HG02885 (cell line): ENCODE data around the gene NMT1.
A peak's percentile ranks its signal among the peaks of the same experiment; 100 is the strongest.

ENCODE experiments used
- ATAC-seq: cut with Tn5 transposase; IDR thresholded peaks from one replicate; pipeline ENCODE4 v1.9.1; 2021; ENCODE audit warnings: mild to moderate bottlenecking; ENCODE audit not compliant: unreplicated experiment, poor library complexity

Gene NMT1

DNA sequence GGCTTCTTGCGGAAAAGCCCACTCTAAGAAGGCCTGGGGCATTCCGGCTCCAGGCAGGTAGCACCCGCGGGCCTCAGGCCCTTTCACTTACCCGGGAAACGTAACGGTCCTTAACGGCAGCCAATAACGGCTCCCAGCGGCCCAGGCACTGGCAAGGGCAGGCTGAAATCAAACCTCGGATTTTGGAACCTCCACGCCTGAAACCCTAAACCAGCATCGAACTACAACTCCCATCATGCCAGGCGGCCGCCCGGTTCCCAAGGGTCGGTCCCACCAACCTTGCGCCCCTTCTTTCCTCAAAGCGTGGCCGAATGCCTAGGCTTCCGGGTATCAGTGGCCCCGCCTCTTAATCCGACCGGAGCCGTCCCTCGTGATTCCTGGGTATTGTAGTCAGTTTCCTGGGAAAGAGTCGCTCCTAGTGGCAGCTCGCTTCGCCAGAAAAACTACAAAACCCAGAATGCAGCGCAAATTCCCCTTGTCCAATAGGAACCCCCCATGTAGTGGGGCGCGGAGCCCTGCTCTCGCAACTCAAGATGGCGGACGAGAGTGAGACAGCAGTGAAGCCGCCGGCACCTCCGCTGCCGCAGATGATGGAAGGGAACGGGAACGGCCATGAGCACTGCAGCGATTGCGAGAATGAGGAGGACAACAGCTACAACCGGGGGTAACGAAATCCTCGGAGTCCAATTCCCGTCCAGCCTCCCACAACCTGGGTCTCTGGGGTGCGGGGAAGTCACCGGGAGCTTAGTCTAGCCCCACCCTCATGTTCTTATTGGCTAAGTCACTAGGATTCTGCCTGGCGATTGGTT is at the start of gene NMT1:
NMT1 (plus strand) TSS at position 521 of the 809 bp plus-strand sequence; CDS start at position 534, 13 bp downstream.
- ATAC-seq = peak; percentile 86

DNA sequence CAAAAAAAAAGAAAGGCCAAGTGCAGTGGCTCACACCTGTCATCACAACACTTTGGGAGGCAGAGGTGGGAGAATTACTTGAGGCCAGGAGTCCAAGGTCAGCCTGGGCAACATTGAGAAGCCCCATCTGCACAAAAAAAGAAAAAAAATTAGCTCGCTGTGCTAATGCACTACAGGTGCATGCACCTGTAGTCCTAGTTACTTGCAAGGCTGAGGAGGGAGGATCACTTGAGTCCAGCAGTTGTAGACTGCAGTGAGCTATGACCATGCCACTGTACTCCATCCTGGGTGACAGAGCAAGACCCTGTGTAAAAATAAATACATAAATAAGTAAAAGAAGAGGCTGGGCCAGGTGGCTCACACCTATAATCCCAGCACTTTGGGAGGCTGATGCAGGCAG is 49.4 kb upstream of the NMT1 start:
- ATAC-seq = no peak

DNA sequence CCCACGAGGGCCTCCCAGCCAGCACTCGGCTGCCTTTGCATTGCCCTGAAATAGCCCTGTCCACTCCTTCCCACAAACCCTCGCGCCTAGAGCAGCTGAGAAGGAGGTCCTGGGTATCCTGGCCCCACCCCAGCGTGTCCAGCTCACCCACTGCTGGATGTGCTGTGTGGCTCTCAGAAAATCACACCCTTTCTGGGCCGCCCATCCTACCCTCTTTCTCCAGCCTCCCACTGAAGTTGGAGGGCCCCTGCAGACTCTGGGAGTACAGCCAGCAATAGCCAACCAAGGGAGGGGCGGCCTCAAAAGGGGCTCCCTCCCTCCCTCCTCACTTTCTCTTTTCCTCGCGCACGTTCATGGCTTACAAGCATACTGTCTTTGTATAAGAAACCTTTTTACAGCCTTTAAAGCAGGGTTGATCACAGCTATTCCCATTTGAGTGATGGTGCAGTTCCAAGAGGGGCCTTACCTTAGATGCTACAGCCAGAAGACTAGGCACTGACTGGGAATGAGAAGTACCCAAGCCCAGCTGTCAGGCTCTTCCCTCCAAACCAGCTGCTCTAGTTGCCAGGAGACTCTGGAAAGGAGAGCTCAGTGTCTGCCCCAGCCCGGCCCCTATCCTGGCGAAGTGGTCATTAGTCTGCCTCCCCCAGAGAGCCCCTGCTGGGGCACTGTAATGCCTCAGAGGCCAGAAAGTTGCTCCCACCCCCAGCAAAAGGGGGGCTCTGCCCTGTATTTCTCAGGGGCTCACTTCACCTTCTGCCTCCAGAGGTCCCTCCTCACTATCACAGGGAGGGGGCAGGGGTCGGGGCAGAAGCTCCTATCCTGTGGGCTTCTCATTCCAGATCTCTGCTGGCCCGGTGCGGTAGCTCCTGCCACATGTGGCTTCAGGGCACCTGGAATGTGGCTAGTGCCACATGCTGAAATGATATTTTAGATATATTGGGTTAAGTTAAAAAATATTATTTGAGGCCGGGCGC is 47.8 kb upstream of the NMT1 start:
- ATAC-seq = no peak

DNA sequence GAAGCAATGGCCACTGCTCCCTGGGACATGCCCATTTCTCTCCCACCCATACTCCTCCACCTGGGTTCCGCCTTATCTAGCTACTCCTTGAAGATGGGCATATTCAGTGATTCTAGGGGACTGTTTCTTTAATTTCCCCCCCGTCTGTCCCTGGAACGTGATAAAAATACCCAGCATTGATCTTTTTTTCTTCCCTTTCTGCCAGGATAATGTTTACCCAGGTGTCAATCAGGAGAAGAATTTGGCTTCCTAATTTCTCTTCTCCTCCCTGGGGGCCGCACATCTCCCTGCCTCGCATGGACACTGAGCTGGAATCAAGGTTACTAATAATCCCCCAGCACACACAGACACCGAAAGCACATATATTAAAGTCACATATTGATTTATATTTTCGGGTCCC is 44.9 kb upstream of the NMT1 start:
- no peak for ATAC-seq

DNA sequence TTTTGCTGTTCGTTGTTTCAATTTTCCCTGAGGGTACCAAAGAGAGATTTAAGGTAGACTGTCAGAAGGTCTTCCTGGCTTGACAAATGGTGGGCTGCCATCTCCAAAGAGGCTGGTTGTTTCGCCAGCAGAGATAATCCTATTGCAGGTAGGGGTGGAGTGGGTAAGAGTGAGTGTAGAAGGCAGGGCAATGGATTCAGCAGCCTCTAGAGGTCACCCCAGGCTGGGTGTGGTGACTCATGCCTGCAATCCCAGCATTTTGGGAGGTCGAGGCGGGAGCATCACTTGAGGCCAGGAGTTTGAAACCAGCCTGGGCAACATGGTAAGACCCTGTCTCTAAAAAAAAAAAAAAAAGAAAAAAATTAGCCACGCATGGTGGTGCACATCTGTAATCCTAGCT is 44.3 kb upstream of the NMT1 start:
- ATAC-seq = no peak

DNA sequence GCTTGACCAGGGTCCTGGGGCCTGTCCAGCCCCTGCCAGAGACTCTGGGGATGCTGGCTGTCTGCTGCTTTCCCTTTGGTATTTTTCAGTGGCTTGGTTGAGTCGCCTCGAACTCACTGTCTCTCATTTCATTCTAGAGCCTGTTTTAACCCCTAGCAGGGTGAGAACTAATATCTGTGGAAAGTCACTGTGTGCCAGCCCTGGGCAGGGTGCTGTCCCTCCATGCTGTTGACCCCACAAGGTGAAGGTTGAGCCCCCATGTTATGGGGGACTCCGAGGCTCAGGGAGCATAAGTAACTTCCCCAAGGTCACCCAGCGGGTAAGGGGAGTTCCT is 42.6 kb upstream of the NMT1 start:
- ATAC-seq = no peak

DNA sequence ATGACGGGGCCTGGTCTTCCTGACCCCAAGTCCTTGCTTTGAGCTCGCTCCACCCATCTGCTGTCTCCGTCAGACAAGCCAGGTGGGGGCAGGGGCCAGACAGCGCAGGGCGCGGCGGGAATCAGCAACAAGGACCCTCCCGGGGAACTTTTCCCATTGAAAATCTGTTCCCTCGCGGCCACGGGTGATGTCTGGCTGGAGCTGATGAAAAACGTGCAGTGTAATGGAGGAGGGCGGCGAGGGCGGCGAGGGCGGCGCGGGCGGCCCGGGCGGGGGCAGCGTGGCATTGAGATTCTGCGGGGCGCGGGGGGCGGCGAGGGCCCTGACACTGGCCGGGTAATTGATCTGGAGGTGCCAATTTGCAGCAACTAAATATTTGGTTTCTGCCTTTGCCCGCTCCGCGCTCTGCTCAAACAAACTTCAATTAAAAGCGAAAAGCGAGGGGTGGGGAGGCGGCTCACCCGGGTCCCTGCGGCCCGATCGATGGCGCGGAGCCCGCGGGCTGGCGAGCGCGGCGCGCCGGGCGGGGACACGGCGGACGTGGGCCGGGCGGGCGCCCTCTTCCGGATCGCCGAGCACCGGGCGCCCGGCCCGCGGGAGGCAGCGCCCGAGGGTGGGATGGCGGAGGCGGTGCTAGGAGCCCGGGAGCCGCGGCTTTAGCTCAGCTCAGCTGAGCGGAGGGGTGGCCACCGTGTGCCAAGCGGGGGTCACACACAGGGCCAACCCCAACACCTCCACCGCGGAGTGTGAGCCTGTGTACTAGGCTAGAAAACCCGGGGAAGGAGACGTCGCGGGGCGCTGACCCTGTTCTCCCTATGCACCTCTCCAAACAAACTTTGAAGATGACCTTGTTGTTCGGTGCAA is 42.0 kb upstream of the NMT1 start:
- no peak for ATAC-seq

DNA sequence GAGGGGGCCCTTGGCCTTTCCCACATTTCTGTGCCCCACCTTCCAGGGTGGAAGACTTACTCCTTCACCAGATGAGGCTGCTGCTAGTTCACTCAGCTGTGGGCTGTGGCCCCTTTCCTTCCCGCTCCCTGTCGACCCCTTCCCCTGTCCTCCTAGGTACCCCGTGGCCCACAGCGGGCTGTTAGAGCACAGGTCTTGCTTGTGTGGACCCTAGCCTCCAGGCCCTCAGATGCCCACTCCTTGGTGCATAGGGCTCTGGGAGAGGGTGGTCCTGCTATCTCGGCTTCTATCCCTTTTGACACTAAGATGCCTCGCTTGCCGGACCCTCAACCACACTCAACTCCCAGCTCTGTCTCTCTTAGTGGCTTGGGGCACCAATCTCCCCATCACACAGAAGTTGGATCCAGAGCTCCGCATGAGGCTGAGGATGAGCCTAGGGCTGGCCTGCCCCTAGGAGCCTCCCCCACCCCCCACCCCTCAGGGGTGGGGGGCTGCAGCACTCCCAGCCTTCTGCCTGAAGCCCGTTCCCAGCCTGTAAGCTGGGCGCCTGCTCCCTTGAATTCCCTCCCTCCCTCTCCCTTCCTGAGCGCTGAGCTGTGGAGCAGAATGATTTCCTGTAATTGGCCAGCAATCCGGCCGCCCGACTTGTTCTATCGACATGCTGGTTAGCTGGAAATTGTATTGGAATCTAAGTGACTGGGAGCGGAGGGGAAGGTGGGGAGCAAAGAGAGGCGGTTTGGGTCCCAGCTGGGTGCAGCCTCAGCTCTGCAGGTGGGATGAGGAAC is 40.6 kb upstream of the NMT1 start:
- ATAC-seq = no peak

DNA sequence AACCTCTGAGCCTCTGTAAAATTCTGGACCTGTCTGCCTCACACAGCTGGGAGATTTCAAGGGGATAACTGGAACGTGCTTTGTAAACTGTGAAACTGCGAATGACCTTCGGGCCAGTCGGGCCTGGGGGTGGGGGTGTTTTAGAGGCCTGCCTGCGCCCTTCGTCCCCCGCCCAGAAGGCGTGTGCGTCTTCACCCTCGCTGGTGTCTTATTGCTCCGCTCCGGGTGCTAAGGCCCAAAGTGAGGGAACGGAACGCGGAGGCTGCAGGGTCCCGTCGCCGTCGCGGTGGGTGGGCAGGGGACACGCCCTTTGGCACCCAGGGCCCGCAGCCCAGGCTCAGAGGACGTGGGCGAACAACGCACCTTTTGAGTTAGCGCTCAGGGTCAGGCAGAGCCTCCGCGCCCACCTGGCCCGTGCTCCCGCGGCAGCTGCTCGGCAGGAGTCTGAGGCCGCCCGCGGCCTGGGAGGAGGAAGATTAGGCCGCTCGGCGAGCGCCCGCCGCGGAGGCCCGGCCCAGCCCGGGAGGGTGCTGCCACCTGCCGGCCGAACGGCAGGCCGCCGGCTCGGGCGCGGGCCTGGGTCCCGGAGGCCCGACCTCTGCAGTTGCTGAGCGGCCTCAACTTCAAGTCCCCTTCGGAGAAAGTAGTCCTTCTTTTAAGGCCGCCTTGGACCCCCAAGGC is 39.4 kb upstream of the NMT1 start:
- ATAC-seq = peak; percentile 60

DNA sequence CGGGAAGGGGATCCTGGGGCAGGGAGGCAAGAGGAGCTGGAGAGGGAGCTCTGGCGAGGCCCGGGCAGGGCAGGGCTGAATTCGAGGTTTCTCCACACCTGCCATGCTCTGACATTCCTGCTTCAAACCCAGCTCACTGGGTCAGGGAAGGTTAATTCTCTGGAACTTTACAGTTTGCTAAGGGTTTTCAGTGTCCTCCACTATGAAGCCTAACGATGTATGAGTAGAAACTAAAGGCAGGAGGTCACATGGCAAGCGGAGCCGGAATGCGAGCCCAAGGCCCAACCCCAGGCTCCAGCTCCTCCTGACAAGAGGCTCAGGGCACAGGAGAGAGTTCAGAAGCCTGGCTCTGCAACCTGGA is 38.8 kb upstream of the NMT1 start:
- ATAC-seq = no peak

DNA sequence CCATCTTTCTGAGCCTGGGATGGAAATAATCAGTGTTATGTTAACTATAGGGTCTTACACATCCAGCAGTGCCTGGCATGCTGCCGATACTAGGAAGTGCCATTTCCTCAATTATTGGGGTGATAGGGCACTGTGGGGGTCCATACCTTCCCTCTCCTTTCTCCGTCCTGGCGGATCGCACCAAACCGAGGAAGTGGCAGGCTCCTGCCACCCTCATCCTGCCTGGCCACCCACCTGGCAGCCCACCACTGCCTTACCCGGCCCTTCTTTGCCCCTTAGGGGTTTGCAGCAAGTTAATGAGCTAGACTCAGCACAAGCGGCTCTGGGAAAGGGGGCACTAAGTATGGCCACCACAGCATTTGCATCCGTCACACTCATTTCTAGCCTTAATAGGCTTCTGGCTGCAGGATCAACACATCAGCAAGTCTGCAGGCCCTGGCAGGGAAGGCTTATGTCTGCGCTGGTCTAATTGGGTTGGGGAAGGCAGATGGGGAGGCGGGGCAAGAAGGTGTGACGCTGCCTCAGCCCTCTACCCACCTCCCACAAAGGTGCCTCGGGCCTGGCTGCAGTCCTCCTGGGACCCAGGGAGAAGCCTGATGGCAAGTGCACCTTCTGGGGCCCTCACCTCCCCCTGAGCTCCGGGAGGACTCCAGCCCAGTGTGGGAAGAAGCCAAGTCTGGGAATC is 38.3 kb upstream of the NMT1 start:
- no peak for ATAC-seq

DNA sequence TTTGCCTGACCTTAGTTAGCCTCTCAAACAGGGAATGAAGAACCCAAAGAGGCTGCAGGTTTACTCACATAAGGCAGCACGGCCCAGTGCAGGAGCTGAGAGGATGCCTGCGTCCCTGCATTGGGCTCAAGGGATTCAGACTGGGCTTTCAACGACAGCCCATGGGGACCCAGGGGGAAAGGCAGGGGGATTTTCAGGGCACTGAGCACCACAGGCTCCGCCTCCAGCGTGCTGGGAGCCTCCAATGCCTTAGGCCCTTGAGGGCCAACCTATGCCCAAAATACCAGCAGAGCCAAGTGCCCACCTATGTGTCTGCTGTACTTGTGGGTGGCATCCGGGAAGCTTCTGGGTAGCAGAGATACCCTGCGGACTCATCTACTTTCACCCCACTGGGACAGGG is 32.0 kb upstream of the NMT1 start:
- ATAC-seq = no peak

DNA sequence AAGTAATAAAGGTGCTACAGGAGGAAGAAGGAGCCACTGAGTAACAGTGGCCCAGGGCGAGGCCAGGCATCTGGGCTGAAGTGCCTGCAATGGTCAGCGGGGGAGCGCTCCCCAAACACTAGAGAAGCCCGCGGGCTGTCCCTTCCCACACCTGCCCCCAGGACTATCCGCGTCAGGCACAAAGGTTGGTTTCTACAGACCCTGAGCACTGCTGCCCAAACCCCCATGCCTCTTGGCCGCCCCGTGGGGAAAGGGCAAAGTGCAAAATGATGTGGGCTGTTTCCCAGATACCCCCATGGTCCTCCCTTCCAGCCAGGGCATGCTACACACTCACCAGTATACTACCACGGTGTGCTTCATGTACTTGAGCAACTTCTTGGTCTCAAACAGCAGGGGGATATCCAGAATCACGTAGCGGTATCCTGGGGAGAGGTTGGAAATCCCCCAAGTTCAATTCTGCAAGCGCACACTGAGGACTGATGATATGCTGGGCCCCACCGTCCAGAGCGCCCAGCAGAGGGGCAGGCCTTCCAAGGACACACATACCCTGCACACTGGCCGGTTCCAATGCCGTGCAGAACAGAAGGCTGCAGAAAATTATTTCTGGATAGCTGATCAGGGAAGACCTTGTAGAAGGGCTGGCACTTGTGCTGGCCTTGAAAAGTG is 31.2 kb upstream of the NMT1 start:
- ATAC-seq = no peak

DNA sequence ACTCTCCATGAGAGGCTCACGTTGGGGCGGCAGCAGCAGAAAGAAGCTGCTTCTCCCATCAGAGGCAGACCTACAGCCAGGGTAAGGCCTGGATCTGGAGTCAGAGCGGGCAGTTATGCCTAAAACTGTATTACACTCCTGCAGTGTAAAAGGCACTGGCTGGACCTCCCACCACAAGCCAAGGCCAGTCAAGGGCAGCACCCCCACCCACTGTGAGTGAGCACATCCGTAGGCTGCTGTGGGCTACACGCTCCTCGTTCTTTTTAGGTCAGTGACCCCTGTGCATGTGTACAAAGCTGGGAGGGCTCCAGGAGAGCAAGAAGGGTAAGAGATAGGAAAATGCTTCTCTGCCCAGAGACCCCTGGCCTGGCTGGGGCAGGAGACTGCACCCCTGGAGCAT is 30.4 kb upstream of the NMT1 start:
- no peak for ATAC-seq

DNA sequence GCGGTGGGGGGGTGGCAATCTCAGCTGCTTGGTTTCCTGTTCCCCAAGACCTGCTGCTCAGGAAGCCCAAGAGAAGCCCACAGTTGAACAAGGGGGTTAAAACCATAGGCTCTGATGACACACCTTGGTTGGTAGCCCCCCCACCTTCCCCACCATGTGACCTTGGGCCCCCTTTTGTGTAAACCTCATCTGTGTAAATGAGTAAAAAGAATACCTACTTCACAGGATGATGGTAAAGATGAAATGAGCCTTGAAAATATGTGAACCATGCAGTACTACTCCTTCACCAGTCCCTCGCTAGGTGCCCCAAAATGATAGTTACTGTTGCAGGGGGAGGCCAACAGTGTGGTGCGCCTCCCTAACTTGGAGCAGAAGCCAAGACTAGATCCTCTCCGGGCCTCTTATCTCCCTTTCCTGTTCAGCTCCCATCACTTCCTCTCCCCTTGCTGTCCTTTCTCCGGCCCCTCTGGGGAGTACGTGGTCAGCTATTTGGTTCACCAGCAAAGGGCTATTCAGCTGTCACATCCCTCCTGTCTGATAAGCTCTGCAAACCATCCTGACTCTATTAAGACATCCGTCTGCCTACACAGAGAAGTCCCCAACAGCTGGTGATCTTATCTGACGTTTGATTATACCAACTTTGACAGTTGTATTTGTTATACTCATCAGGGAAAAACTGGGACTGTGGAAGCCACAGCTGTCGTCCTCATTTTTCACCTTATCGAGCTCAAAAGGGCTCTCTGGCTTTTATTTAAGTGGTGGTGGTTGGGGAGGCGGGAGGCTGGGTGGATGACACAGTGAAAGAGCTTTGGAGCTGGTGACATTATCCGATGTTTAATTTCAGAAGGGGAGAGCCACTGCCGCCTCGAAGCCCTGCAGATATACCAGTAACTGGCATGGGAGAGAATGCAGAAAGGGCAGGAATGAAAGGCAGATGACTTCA is 29.6 kb upstream of the NMT1 start:
- no peak for ATAC-seq

DNA sequence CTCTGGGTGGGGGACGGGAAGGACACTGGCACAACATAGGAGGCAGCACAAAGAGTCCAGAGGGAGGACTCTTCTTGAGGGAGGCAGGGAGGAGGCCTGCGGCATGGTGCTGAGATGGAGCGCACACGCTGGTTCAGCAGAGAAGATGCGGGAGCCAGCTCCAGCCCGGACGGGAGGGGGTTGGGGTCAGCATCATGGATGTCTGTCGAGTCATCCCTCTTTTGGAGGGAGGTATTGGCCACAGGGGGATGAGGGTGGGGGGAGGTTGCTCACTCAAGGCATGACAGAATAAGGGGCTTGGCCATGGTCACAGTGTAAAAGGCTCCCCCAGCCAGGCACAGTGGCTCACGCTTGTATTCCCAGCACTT is 29.0 kb upstream of the NMT1 start:
- no peak for ATAC-seq

DNA sequence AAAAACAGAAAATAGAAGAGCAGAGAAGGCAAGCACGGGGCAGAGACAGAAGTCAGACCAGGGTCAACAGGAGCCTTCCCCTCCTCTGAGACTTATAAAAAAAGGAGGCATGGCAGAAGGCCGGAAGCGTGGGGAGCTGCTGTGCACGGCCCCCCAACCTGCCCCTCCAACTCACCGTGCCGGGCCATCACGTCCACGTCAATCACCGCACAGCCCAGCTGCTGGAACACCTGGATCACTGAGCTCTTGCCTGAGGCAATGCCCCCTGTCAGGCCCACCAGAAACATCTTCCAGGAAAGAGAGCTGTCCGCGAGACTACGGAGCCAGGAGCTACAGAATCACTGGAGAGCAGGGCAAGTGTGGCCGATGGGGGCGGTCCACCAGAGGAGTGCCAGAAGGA is 26.5 kb upstream of the NMT1 start:
- no peak for ATAC-seq
